HEK293 (cell line): ENCODE measurements around the gene LIPJ.

ENCODE experiments used
- CTCF ChIA-PET: fragments of 350-600 bp; formaldehyde crosslinking; extraction: SDS; loops from one replicate; lab custom pipeline; 2021; ENCODE audit warnings: antibody characterized with exemption; lab: Yijun Ruan, JAX
- POLR2A ChIA-PET: fragments of 300-600 bp; formaldehyde crosslinking; extraction: SDS; loops from one replicate; lab custom pipeline; 2020; ENCODE audit warnings: antibody characterized with exemption, inconsistent platforms; lab: Yijun Ruan, JAX
- H3K27ac ChIP-seq: fragments of 200-500 bp; sonication (Bioruptor generic); 2 replicates; pipeline ENCODE4 v1.5.1; 2014; ENCODE audit warnings: low read depth, low read length, control low read depth, inconsistent platforms; ENCODE audit errors: extremely low read depth
- H3K36me3 ChIP-seq, 2 experiments: fragments of 200-500 bp in 1 of 2; sonication (Bioruptor generic) in 1 of 2; 1 replicate in 1 of 2; 2 replicates in 1 of 2; pipeline ENCODE4 v1.5.1; 2014 to 2017; ENCODE audit warnings: inconsistent platforms in 2 of 2, low read length in 2 of 2; ENCODE audit not compliant: control insufficient read depth in 2 of 2, insufficient read depth in 1 of 2
- H3K4me1 ChIP-seq: fragments of 200-500 bp; sonication (Bioruptor generic); 2 replicates; pipeline ENCODE4 v1.5.1; 2014; ENCODE audit warnings: mild to moderate bottlenecking, low read length, inconsistent platforms; ENCODE audit not compliant: control insufficient read depth, insufficient read depth
- H3K4me3 ChIP-seq: 2 replicates; pipeline ENCODE4 v1.5.1; 2011; ENCODE audit warnings: low read depth, mild to moderate bottlenecking, control low read depth, low read length, moderate library complexity
- H3K9me3 ChIP-seq: fragments of 200-500 bp; sonication (Bioruptor generic); 2 replicates; pipeline ENCODE4 v1.5.1; 2014; ENCODE audit warnings: low read depth, low read length, inconsistent platforms; ENCODE audit not compliant: control insufficient read depth, insufficient read depth
- ATF2 ChIP-seq: fragments of 450-650 bp; formaldehyde crosslinking; IDR thresholded peaks from 2 replicates; pipeline ENCODE4 v1.5.1; 2016; ENCODE audit warnings: missing biosample characterization, missing genetic modification characterization, low read depth
- FEZF1 ChIP-seq: fragments of 450-650 bp; formaldehyde crosslinking; IDR thresholded peaks from 2 replicates; pipeline ENCODE4 v1.5.1; 2016; ENCODE audit warnings: missing biosample characterization, missing genetic modification characterization
- IKZF3 ChIP-seq: fragments of 450-650 bp; IDR thresholded peaks from 2 replicates; pipeline ENCODE4 v1.5.0; 2018; ENCODE audit warnings: missing biosample characterization, mild to moderate bottlenecking, missing genetic modification characterization, moderate library complexity
- KLF16 ChIP-seq: fragments of 450-650 bp; formaldehyde crosslinking; IDR thresholded peaks from 2 replicates; pipeline ENCODE4 v1.5.1; 2017; ENCODE audit warnings: missing biosample characterization, missing genetic modification characterization
- MEIS1 ChIP-seq: sonication (generic); formaldehyde crosslinking; IDR thresholded peaks from 2 replicates; pipeline ENCODE4 v1.8.1; 2022; ENCODE audit warnings: missing genetic modification reagents, mild to moderate bottlenecking, borderline replicate concordance
- OSR2 ChIP-seq: fragments of 450-650 bp; formaldehyde crosslinking; IDR thresholded peaks from 2 replicates; pipeline ENCODE4 v1.5.1; 2016; ENCODE audit warnings: missing biosample characterization, missing genetic modification characterization
- SCRT1 ChIP-seq: fragments of 450-650 bp; formaldehyde crosslinking; IDR thresholded peaks from 2 replicates; pipeline ENCODE4 v1.5.1; 2016; ENCODE audit warnings: missing biosample characterization, missing genetic modification characterization, borderline replicate concordance
- TRIM28 ChIP-seq: IDR thresholded peaks from 2 replicates; pipeline ENCODE4 v1.6.1; 2011; ENCODE audit warnings: low read length, control low read depth, borderline replicate concordance
- WT1 ChIP-seq: fragments of 450-650 bp; formaldehyde crosslinking; IDR thresholded peaks from 2 replicates; pipeline ENCODE4 v1.5.1; 2016; ENCODE audit warnings: missing biosample characterization, missing genetic modification characterization
- ZBTB1 ChIP-seq: fragments of 450-650 bp; formaldehyde crosslinking; IDR thresholded peaks from 2 replicates; pipeline ENCODE4 v1.5.1; 2016; ENCODE audit warnings: missing biosample characterization, missing genetic modification characterization
- ZBTB11 ChIP-seq: fragments of 450-650 bp; formaldehyde crosslinking; conservative IDR thresholded peaks from 2 replicates; pipeline ENCODE4 v1.5.1; 2016; ENCODE audit warnings: low read depth, missing biosample characterization, missing genetic modification characterization
- ZBTB7A ChIP-seq: fragments of 450-650 bp; formaldehyde crosslinking; IDR thresholded peaks from 2 replicates; pipeline ENCODE4 v1.5.1; 2016; ENCODE audit warnings: low read depth, missing biosample characterization, missing genetic modification characterization
- ZBTB8A ChIP-seq: fragments of 450-650 bp; formaldehyde crosslinking; IDR thresholded peaks from 2 replicates; pipeline ENCODE4 v1.5.1; 2016; ENCODE audit warnings: missing biosample characterization, missing genetic modification characterization
- ZNF169 ChIP-seq: fragments of 450-650 bp; formaldehyde crosslinking; IDR thresholded peaks from 2 replicates; pipeline ENCODE4 v1.5.1; 2016; ENCODE audit warnings: missing biosample characterization, missing genetic modification characterization
- ZNF18 ChIP-seq: fragments of 450-650 bp; formaldehyde crosslinking; IDR thresholded peaks from 2 replicates; pipeline ENCODE4 v1.5.1; 2016; ENCODE audit warnings: missing biosample characterization, missing genetic modification characterization
- ZNF211 ChIP-seq: fragments of 450-650 bp; formaldehyde crosslinking; IDR thresholded peaks from 2 replicates; pipeline ENCODE4 v1.5.1; 2016; ENCODE audit warnings: low read depth, missing biosample characterization, missing genetic modification characterization
- ZNF223 ChIP-seq: fragments of 450-650 bp; formaldehyde crosslinking; IDR thresholded peaks from 2 replicates; pipeline ENCODE4 v1.5.1; 2016; ENCODE audit warnings: missing biosample characterization, missing genetic modification characterization
- ZNF239 ChIP-seq: fragments of 450-650 bp; formaldehyde crosslinking; IDR thresholded peaks from 2 replicates; pipeline ENCODE4 v1.5.1; 2016; ENCODE audit warnings: missing biosample characterization, missing genetic modification characterization
- ZNF248 ChIP-seq: fragments of 450-650 bp; formaldehyde crosslinking; IDR thresholded peaks from 2 replicates; pipeline ENCODE4 v1.5.1; 2017; ENCODE audit warnings: missing biosample characterization, missing genetic modification characterization
- ZNF302 ChIP-seq: fragments of 450-650 bp; formaldehyde crosslinking; IDR thresholded peaks from 2 replicates; pipeline ENCODE4 v1.5.1; 2016; ENCODE audit warnings: missing biosample characterization, missing genetic modification characterization, low read depth
- ZNF324 ChIP-seq: fragments of 450-650 bp; formaldehyde crosslinking; IDR thresholded peaks from 2 replicates; pipeline ENCODE4 v1.5.1; 2016; ENCODE audit warnings: missing biosample characterization, missing genetic modification characterization
- ZNF362 ChIP-seq: fragments of 450-650 bp; formaldehyde crosslinking; IDR thresholded peaks from 2 replicates; pipeline ENCODE4 v1.5.1; 2016; ENCODE audit warnings: missing biosample characterization, missing genetic modification characterization
- ZNF37A ChIP-seq: fragments of 450-650 bp; IDR thresholded peaks from 2 replicates; pipeline ENCODE4 v1.5.1; 2018; ENCODE audit warnings: missing biosample characterization, missing genetic modification characterization
- ZNF394 ChIP-seq: fragments of 450-650 bp; formaldehyde crosslinking; IDR thresholded peaks from 2 replicates; pipeline ENCODE4 v1.5.1; 2016; ENCODE audit warnings: missing biosample characterization, missing genetic modification characterization, mild to moderate bottlenecking, moderate library complexity, borderline replicate concordance
- ZNF629 ChIP-seq: fragments of 450-650 bp; formaldehyde crosslinking; IDR thresholded peaks from 2 replicates; pipeline ENCODE4 v1.5.1; 2017; ENCODE audit warnings: missing biosample characterization, missing genetic modification characterization
- ZNF785 ChIP-seq: fragments of 450-650 bp; formaldehyde crosslinking; IDR thresholded peaks from 2 replicates; pipeline ENCODE4 v1.5.1; 2016; ENCODE audit warnings: missing biosample characterization, missing genetic modification characterization
- ZNF843 ChIP-seq: fragments of 450-650 bp; formaldehyde crosslinking; IDR thresholded peaks from 2 replicates; pipeline ENCODE4 v1.5.1; 2016; ENCODE audit warnings: missing biosample characterization, missing genetic modification characterization
- TF ChIP-seq, protein P1 (sequence below): fragments of 450-650 bp; formaldehyde crosslinking; conservative IDR thresholded peaks from 2 replicates; pipeline ENCODE4 v1.5.1; 2016; ENCODE audit warnings: low read depth, missing biosample characterization, missing genetic modification characterization

Gene LIPJ

DNA sequence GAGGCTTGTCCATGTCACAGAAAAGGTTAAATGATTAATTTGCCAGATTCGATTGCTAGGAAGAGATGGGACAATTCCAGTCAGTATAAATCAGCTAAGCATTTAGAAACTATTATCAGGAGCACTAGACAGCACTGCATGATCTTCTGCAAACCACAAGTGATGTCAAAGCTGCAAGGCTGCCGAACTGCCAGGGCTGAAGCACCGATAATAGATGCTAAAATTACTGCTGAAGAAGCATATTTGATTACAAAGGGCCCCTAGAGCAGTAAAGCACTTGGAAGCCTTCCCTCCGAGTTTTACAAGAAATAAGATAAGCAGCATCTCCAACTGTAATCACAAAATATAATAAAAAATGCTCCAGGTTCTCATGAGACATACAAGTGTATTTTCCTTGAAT, 44.0 kb upstream of the LIPJ start:
- POLR2A ChIA-PET: no interaction called here
- H3K9me3 ChIP-seq: no peaks in the 10 kb centered on the region
- H3K4me1 ChIP-seq: peaks cover 44% of the 10 kb centered on the region
- H3K27ac ChIP-seq: peak overlapping the region; percentile 34
- no peak overlapping the region for H3K4me3 ChIP-seq
- H3K36me3 ChIP-seq: no peaks in the 10 kb centered on the region
- CTCF ChIA-PET: interaction anchor here (0.6 to 0.8 kb wide), 3 partner anchors 20 to 166 kb away, joined by 3 to 8 read pairs (median 4); no protein-coding TSS in a partner anchor
- 0 out of 2 replicates have a peak, but pooled peaks have one; percentile 11 for TF ChIP-seq SCRT1 (tag by site-specific recombination)
- peak; percentile 65 for TF ChIP-seq TRIM28
- TF ChIP-seq ZBTB7A (tag by site-specific recombination): no peak
- no peak for TF ChIP-seq ZBTB11 (tag by site-specific recombination)
- no peak for TF ChIP-seq ZNF394 (tag by site-specific recombination)
- TF ChIP-seq ZNF211 (tag by site-specific recombination): no peak
- peak; percentile 96 for TF ChIP-seq OSR2 (tag by site-specific recombination)
- TF ChIP-seq MEIS1 (CRISPR knock-in tag): no peak
- no peak for TF ChIP-seq ZNF18 (tag by site-specific recombination)
- TF ChIP-seq ZNF223 (tag by site-specific recombination): no peak
- no peak for TF ChIP-seq WT1 (tag by site-specific recombination)
- TF ChIP-seq ZNF37A (tag by site-specific recombination): no peak
- no peak for TF ChIP-seq ZNF169
- TF ChIP-seq ATF2 (tag by site-specific recombination): no peak
- TF ChIP-seq ZBTB1: no peak
- TF ChIP-seq ZNF785 (tag by site-specific recombination): no peak
- TF ChIP-seq ZNF248 (tag by site-specific recombination): no peak
- no peak for TF ChIP-seq KLF16 (tag by site-specific recombination)
- TF ChIP-seq ZNF362: no peak
- peak; percentile 73 for TF ChIP-seq FEZF1 (tag by site-specific recombination)
- TF ChIP-seq IKZF3: no peak
- TF ChIP-seq ZNF629: 0 out of 2 replicates have a peak, but pooled peaks have one; percentile 24
- no peak for TF ChIP-seq ZNF239
- no peak for TF ChIP-seq ZNF324 (tag by site-specific recombination)
- TF ChIP-seq ZNF302: no peak
- no peak for TF ChIP-seq ZBTB8A (tag by site-specific recombination)
- TF ChIP-seq ZNF843 (tag by site-specific recombination): no peak; the same call in none of the 2 replicates
- TF ChIP-seq, protein P1, sequence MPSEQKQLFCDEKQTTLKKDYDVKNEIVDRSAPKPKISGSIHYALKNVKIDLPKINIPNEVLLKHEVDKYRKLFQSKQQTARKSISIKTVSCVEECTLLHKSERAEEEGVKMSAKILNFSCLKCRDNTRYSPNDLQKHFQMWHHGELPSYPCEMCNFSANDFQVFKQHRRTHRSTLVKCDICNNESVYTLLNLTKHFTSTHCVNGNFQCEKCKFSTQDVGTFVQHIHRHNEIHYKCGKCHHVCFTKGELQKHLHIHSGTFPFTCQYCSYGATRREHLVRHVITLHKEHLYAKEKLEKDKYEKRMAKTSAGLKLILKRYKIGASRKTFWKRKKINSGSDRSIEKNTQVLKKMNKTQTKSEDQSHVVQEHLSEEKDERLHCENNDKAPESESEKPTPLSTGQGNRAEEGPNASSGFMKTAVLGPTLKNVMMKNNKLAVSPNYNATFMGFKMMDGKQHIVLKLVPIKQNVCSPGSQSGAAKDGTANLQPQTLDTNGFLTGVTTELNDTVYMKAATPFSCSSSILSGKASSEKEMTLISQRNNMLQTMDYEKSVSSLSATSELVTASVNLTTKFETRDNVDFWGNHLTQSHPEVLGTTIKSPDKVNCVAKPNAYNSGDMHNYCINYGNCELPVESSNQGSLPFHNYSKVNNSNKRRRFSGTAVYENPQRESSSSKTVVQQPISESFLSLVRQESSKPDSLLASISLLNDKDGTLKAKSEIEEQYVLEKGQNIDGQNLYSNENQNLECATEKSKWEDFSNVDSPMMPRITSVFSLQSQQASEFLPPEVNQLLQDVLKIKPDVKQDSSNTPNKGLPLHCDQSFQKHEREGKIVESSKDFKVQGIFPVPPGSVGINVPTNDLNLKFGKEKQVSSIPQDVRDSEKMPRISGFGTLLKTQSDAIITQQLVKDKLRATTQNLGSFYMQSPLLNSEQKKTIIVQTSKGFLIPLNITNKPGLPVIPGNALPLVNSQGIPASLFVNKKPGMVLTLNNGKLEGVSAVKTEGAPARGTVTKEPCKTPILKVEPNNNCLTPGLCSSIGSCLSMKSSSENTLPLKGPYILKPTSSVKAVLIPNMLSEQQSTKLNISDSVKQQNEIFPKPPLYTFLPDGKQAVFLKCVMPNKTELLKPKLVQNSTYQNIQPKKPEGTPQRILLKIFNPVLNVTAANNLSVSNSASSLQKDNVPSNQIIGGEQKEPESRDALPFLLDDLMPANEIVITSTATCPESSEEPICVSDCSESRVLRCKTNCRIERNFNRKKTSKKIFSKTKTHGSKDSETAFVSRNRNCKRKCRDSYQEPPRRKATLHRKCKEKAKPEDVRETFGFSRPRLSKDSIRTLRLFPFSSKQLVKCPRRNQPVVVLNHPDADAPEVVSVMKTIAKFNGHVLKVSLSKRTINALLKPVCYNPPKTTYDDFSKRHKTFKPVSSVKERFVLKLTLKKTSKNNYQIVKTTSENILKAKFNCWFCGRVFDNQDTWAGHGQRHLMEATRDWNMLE (tag by site-specific recombination): no peak
